Smooth muscle cell of the coronary artery (primary cell): ENCODE measurements around the gene MLST8. TPM values are rescaled to one million over a fixed set of nuclear protein-coding genes. Genes with fewer than 3 reads are reported as not detected.

Experiments
- total RNA-seq: library from RNA; depleted of rRNA; stranded (reverse); fragments of >200 nt; gene quantifications from 2 replicates; pipeline ENCODE4 v1.2.3, GENCODE V29; 2014; ENCODE audit warnings: low replicate concordance

The MLST8 gene
- total RNA-seq: 16.5 and 19.7 TPM in 2 replicates

GRCh38 chr16:2205104-2205966 is at the start of gene MLST8:
MLST8 (plus strand) TSS chr16:2205454; CDS start chr16:2206086, 632 bp downstream.

GRCh38 chr16:2196162-2196980 is 8.9 kb upstream of the MLST8 start, which contains the start of gene CASKIN1:
CASKIN1 (minus strand) TSS chr16:2196605; CDS start chr16:2196432, 173 bp downstream.

GRCh38 chr16:2210386-2211365 is 5.4 kb downstream of the MLST8 start, which contains the start of gene BRICD5:
BRICD5 (minus strand) TSS chr16:2210863; CDS start chr16:2210833, 30 bp downstream.

GRCh38 chr16:2214719-2214968 is 9.4 kb downstream of the MLST8 start, which contains the start of gene PGP:
PGP (minus strand) TSS chr16:2214840; CDS start chr16:2214777, 63 bp downstream.

GRCh38 chr16:2223221-2223941 is 18.1 kb downstream of the MLST8 start, which contains the start of gene E4F1:
E4F1 (plus strand) TSS chr16:2223591; CDS start chr16:2223614, 23 bp downstream.

GRCh38 chr16:2236337-2237101 is 31.3 kb downstream of the MLST8 start, which contains the start of gene DNASE1L2:
DNASE1L2 (plus strand) TSS chr16:2236444; CDS start chr16:2236817, 373 bp downstream.

GRCh38 chr16:2251296-2252111 is 46.2 kb downstream of the MLST8 start, which contains the start of gene ECI1:
ECI1 (minus strand) TSS chr16:2251587; CDS start chr16:2251566, 21 bp downstream.

Other genes with a start within 250 kb of the MLST8 start
- 221 and 281 TPM in 2 replicates for gene NDUFB10, start 245.9 kb upstream of the MLST8 start, total RNA-seq
- 3,947 and 4,144 TPM in 2 replicates for gene RPS2, start 240.6 kb upstream of the MLST8 start, total RNA-seq
- gene RNF151, start 238.6 kb upstream of the MLST8 start, total RNA-seq: not detected in 2 replicates
- gene TBL3, start 233.4 kb upstream of the MLST8 start, total RNA-seq: 36.2 and 36.5 TPM in 2 replicates
- not detected in 2 replicates for gene NOXO1, start 224.0 kb upstream of the MLST8 start, total RNA-seq
- 6.4 and 11.7 TPM in 2 replicates for gene GFER, start 221.3 kb upstream of the MLST8 start, total RNA-seq
- 0.94 and 4.9 TPM in 2 replicates for gene SYNGR3, start 215.5 kb upstream of the MLST8 start, total RNA-seq
- gene ZNF598, start 195.6 kb upstream of the MLST8 start, total RNA-seq: 9.9 and 12.0 TPM in 2 replicates
- 0.23 and 0.60 TPM in 2 replicates for gene NPW, start 185.7 kb upstream of the MLST8 start, total RNA-seq
- gene NHERF2, start 178.6 kb upstream of the MLST8 start, total RNA-seq: 8.2 and 48.6 TPM in 2 replicates
- gene NTHL1, start 157.6 kb upstream of the MLST8 start, total RNA-seq: 33.1 and 36.3 TPM in 2 replicates
- 29.4 and 80.4 TPM in 2 replicates for gene TSC2, start 157.5 kb upstream of the MLST8 start, total RNA-seq
- gene PKD1, start 69.6 kb upstream of the MLST8 start, total RNA-seq: 63.7 and 174 TPM in 2 replicates
- gene RAB26, start 56.8 kb upstream of the MLST8 start, total RNA-seq: 1.3 and 1.5 TPM in 2 replicates
- 37.0 and 49.5 TPM in 2 replicates for gene TRAF7, start 49.7 kb upstream of the MLST8 start, total RNA-seq
- gene CASKIN1, start 8.8 kb upstream of the MLST8 start, total RNA-seq: 0.08 and 0.47 TPM in 2 replicates
- 2.9 and 4.0 TPM in 2 replicates for gene BRICD5, start 5.4 kb downstream of the MLST8 start, total RNA-seq
- 5.3 and 9.5 TPM in 2 replicates for gene PGP, start 9.4 kb downstream of the MLST8 start, total RNA-seq
- gene E4F1, start 18.1 kb downstream of the MLST8 start, total RNA-seq: 26.2 and 33.9 TPM in 2 replicates
- gene DNASE1L2, start 31.0 kb downstream of the MLST8 start, total RNA-seq: 0.38 and 1.1 TPM in 2 replicates
- gene ECI1, start 46.1 kb downstream of the MLST8 start, total RNA-seq: 15.2 and 32.6 TPM in 2 replicates
- 19.3 and 47.3 TPM in 2 replicates for gene RNPS1, start 62.7 kb downstream of the MLST8 start, total RNA-seq
- gene ABCA3, start 135.3 kb downstream of the MLST8 start, total RNA-seq: 1.2 and 1.7 TPM in 2 replicates
- gene CCNF, start 224.0 kb downstream of the MLST8 start, total RNA-seq: 3.9 and 9.0 TPM in 2 replicates